T-helper 1 cell treated with Interleukin-12 subunit alpha and Interleukin-12 subunit beta and Interleukin-4 antibody, amounts not matched to agents 30 ng/mL and 1 ng/mL, for 36 hours (primary cell): ENCODE measurements around the gene KCND3. TPM values are rescaled to one million over a fixed set of nuclear protein-coding genes. Genes with fewer than 3 reads are reported as not detected.

ENCODE experiments used
- intact Hi-C: fragments of 100-400 bp; cut with micrococcal nuclease; formaldehyde crosslinking; loops from one replicate; pipeline ENCODE4 v1.15.1; 2024
- total RNA-seq: library from RNA; stranded (reverse); gene quantifications from 2 replicates; pipeline ENCODE4 v1.2.3, GENCODE V29; 2022

The KCND3 gene
- total RNA-seq, 1 donor from 2014 or later = not detected

GRCh38 chr1:111733183-111733991 is 256.1 kb downstream of the KCND3 start:
- intact Hi-C loops = no loop called here

GRCh38 chr1:111732718-111733117 is 256.8 kb downstream of the KCND3 start:
- intact Hi-C loops = no loop called here

GRCh38 chr1:111731956-111732355 is 257.5 kb downstream of the KCND3 start:
- intact Hi-C loops = no loop called here

- intact Hi-C loops = no loop called here
Observed at GRCh38 chr1:111730706-111731105, 258.8 kb downstream of the KCND3 start.

- intact Hi-C loops = no loop called here
Observed at GRCh38 chr1:111729946-111730681, 259.4 kb downstream of the KCND3 start.

GRCh38 chr1:111729271-111729921 is 260.1 kb downstream of the KCND3 start:
- intact Hi-C loops = no loop called here

- intact Hi-C loops = no loop called here
Observed at GRCh38 chr1:111727056-111727455, 262.4 kb downstream of the KCND3 start.

- intact Hi-C loops = no loop called here
Observed at GRCh38 chr1:111725192-111725591, 264.3 kb downstream of the KCND3 start.

- intact Hi-C loops = no loop called here
Observed at GRCh38 chr1:111723871-111724270, 265.6 kb downstream of the KCND3 start.

- intact Hi-C loops = no loop called here
Observed at GRCh38 chr1:111723091-111723806, 266.2 kb downstream of the KCND3 start.

GRCh38 chr1:111720977-111721786 is 268.3 kb downstream of the KCND3 start:
- intact Hi-C loops = no loop called here

Other genes starting within 250 kb of the KCND3 start
- 15.3 and 17.5 TPM in 2 replicates for gene DDX20, start 233.8 kb downstream of the KCND3 start, total RNA-seq